Measurements from ENCODE around the gene EXOC3L1. TPM values are rescaled to one million over a fixed set of nuclear protein-coding genes. Genes with fewer than 3 reads are reported as not detected.

Gene EXOC3L1
- total and polyA plus RNA-seq, 2 of the 13 experiments (the other 11 are each of a cell fraction or from before 2014, with no cell fraction given): 0.12 TPM; not detected in 1

- 0 out of 2 replicates have a peak, but pooled peaks have one; percentile 44 for TF ChIP-seq ZBTB39 (CRISPR knock-in tag; IDR thresholded peaks at IDR 0.05)
- TF ChIP-seq ZBTB14 (CRISPR knock-in tag; IDR thresholded peaks at IDR 0.05): peak; percentile 44; the same call in 1 of the 2 replicates
- TF ChIP-seq ZNF232 (CRISPR knock-in tag; IDR thresholded peaks at IDR 0.05; ENCODE audit: borderline replicate concordance): peak; percentile 79
- TF ChIP-seq ZNF484 (CRISPR knock-in tag; IDR thresholded peaks at IDR 0.05; ENCODE audit: borderline replicate concordance, low read depth): peak; percentile 61; the same call in 1 of the 2 replicates
- 0 out of 2 replicates have a peak, but pooled peaks have one; percentile 55 for TF ChIP-seq IRF1 (CRISPR knock-in tag; IDR thresholded peaks at IDR 0.05; ENCODE audit: low read depth)
- TF ChIP-seq ZNF792 (CRISPR knock-in tag; IDR thresholded peaks at IDR 0.05): peak; percentile 73; the same call in 1 of the 2 replicates
- TF ChIP-seq GLI4 (CRISPR knock-in tag; IDR thresholded peaks at IDR 0.05; ENCODE audit: borderline replicate concordance): peak; percentile 83; the same call in 1 of the 2 replicates
- no peak for TF ChIP-seq SNRNP70 (IDR thresholded peaks at IDR 0.05; ENCODE audit: low read depth, low read length)
- TF ChIP-seq CEBPB (IDR thresholded peaks at IDR 0.05; ENCODE audit: borderline replicate concordance, low read depth, low read length): no peak
- no peak for TF ChIP-seq HHEX (CRISPR knock-in tag; IDR thresholded peaks at IDR 0.05)
- TF ChIP-seq ZNF292 (CRISPR knock-in tag; IDR thresholded peaks at IDR 0.05; ENCODE audit: borderline replicate concordance, low read depth): peak; percentile 95; the same call in 1 of the 2 replicates
- TF ChIP-seq NFRKB (IDR thresholded peaks at IDR 0.05): no peak
- TF ChIP-seq ZEB1 (IDR thresholded peaks at IDR 0.05; ENCODE audit: insufficient replicate concordance, low read depth): no peak
- no peak for TF ChIP-seq ZNF7 (CRISPR knock-in tag; IDR thresholded peaks at IDR 0.05)
- peak; percentile 43 for TF ChIP-seq PHF5A (CRISPR knock-in tag; IDR thresholded peaks at IDR 0.05; ENCODE audit: low read depth, unreplicated experiment)
- no peak for TF ChIP-seq KLF11 (CRISPR knock-in tag; IDR thresholded peaks at IDR 0.05)
- TF ChIP-seq AHR (CRISPR knock-in tag; IDR thresholded peaks at IDR 0.05): no peak; the same call in 1 of the 2 replicates
- peak; percentile 82 for TF ChIP-seq SKI (IDR thresholded peaks at IDR 0.05; ENCODE audit: partially characterized antibody)
- TF ChIP-seq MTA3 (CRISPR knock-in tag; IDR thresholded peaks at IDR 0.05): no peak
- peak; percentile 62; the same call in 1 of the 2 replicates for TF ChIP-seq ATF5 (CRISPR knock-in tag; IDR thresholded peaks at IDR 0.05; ENCODE audit: low read depth)
- peak; percentile 88; the same call in 1 of the 2 replicates for TF ChIP-seq ZNF737 (CRISPR knock-in tag; IDR thresholded peaks at IDR 0.05; ENCODE audit: borderline replicate concordance)
- TF ChIP-seq ZBTB10 (CRISPR knock-in tag; IDR thresholded peaks at IDR 0.05; ENCODE audit: borderline replicate concordance): no peak
Measured at GRCh38 chr16:67173808-67174705, 15.9 kb downstream of the EXOC3L1 start (continued).

Measured in HepG2 (cell line).